ENCODE results near the gene PAPLN. TPM values are rescaled to one million over a fixed set of nuclear protein-coding genes. Genes with fewer than 3 reads are reported as not detected.

The PAPLN gene
- total RNA-seq, 2 experiments from 2014 or later, result 0.30 to 0.46 TPM

DNA sequence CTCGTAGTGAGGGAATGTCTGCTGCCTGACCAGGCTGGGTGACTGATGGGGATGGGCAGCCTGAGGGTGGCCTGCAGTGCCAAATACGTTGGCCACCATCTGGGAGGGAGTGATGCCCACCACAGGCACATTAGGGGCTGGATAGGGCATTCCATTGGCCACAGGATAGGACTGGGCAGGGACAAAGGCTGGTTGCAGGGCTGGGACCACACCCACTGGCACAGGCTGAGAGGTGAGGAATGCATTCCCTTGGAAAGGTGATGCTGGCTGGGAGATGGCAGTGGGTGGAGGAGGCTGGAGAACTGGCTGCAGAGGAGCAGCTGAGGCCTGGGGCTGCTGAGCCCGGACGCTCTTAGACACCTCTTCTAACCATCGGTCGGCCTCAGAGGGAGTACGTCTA lies 39.5 kb downstream of the PAPLN start:
- Mint-ChIP-seq H3K9me3 (no peaks in the 10 kb centered on the region), H3K36me3 (ENCODE audit: low read depth) (peaks cover 30% of the 10 kb centered on the region), H3K4me3 (no peak overlapping the region), H3K4me1 (peaks cover 4% of the 10 kb centered on the region), H3K27ac (no peak overlapping the region), H3K27me3 (no peaks in the 10 kb centered on the region)
- DNase-seq, result no peak
- POLR2A ChIA-PET, result no interaction called here
- CTCF ChIA-PET, result interaction anchor here (1.1 kb wide), 1 partner anchor 15 kb away, joined by 4 read pairs; no protein-coding TSS in a partner anchor

DNA sequence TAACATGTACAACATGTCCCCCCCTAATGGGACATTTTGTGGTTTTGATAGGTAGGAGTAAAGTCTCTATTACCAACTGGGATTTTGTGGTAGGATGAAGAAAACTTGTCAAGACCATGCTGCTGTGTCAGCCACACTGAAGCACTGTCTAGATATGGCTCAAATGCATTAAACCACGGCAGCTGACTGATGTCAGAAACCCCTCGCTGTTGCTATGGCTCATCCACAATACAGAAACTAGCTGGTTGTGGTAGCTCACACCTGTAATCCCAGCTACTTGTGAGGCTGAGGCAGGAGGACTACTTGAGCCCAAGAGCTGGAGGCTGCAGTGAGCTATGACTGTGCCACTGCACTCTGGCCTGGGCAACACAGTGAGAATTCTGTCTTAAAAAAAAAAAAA lies 40.1 kb downstream of the PAPLN start:
- peaks cover 35% of the 10 kb centered on the region for H3K36me3 Mint-ChIP-seq (ENCODE audit: low read depth)
- ChIA-PET CTCF (interaction anchor here (0.6 to 1.1 kb wide), 2 partner anchors 15 to 320 kb away, joined by 3 to 4 read pairs; no protein-coding TSS in a partner anchor), POLR2A (no interaction called here)
- no peaks in the 10 kb centered on the region for H3K9me3 Mint-ChIP-seq
- no peak overlapping the region for H3K27ac Mint-ChIP-seq
- H3K4me1 Mint-ChIP-seq, result peaks cover 10% of the 10 kb centered on the region
- no peaks in the 10 kb centered on the region for H3K27me3 Mint-ChIP-seq
- H3K4me3 Mint-ChIP-seq, result no peak overlapping the region
- DNase-seq, result no peak

DNA sequence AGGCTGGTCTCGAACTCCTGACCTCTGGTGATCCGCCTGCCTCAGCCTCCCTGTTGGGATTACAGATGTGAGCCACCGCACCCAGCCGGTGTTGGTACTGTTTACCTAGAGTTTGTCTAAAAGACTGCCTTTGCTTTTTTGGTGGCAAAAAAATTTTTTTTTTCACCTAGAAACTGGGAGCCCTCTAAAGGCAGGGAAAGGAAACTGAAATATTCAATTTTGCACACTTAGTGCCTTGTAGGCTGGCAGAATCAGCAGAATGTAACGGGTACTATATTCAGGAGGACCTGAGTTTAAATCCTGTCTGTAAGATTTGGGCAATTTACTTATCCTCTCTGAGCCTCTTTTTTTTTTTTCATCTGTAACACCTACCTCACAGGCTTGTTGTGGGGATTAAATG lies 43.6 kb downstream of the PAPLN start:
- H3K27me3 Mint-ChIP-seq, result no peaks in the 10 kb centered on the region
- H3K4me3 Mint-ChIP-seq, result no peak overlapping the region
- DNase-seq, result no peak
- peaks cover 14% of the 10 kb centered on the region for H3K4me1 Mint-ChIP-seq
- peaks cover 48% of the 10 kb centered on the region for H3K36me3 Mint-ChIP-seq (ENCODE audit: low read depth)
- H3K9me3 Mint-ChIP-seq, result no peaks in the 10 kb centered on the region
- H3K27ac Mint-ChIP-seq, result no peak overlapping the region
- CTCF ChIA-PET, result no interaction called here
- POLR2A ChIA-PET, result no interaction called here

DNA sequence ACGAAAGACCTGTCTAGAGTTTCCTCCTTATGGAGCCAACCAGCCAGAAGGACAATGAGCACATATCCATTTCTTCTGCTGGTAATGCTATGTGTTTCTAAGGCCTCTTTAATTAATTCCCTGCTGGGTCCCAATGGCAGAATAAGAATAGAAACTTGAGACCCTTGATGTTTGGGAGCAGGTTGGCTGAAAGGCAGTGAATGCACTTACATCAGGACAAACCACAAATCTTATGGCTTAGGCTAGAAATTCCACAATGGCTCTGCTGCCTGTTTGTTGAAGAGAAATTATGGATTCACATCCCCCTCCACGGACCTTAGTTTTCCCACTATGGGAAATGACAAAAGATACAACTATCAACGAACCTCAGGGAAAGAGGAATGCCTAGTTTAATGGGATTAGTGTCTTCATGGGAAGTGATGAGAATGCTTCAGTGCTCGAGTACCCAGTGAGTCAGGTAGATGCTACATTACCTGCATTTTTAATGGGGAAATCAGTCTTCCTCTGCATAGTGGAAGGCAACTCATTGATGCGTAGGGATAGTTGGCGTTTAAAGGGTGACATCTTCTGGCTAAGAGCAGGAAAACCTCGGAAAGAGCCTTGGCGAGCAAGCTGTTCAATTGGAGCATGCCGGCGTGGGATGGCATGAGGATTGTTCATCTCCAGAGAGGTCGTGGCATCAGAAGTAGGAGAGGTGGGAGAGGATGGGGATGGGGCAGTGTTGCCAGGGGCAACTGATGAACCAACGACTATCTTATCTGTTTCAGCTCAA lies 46.5 kb downstream of the PAPLN start:
- Mint-ChIP-seq H3K4me1 (peaks cover 14% of the 10 kb centered on the region), H3K9me3 (no peaks in the 10 kb centered on the region), H3K27me3 (no peaks in the 10 kb centered on the region), H3K27ac (no peak overlapping the region), H3K36me3 (ENCODE audit: low read depth) (peaks cover 41% of the 10 kb centered on the region), H3K4me3 (no peak overlapping the region)
- DNase-seq, result no peak
- ChIA-PET POLR2A (no interaction called here), CTCF (no interaction called here)

DNA sequence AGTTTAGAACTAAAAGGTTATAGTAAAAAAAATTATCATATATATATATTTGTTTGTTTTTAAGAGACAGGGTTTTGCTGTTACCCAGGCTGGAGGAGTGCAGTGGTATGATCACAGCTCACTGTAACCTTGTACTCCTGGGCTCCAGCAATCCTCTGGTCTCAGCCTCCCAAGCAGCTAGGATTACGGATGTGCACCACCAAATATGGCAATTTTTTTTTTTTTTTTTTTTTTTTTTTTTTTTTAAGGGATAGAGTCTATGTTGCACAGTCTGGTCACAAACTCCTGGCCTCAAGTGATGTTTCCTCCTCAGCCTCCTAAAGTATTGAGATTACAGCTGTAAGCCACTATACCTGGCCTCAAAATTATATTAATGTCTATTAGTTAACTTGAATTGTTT lies 48.7 kb downstream of the PAPLN start:
- no peak overlapping the region for H3K4me3 Mint-ChIP-seq
- no peaks in the 10 kb centered on the region for H3K9me3 Mint-ChIP-seq
- H3K4me1 Mint-ChIP-seq, result peaks cover 33% of the 10 kb centered on the region
- ChIA-PET POLR2A (no interaction called here), CTCF (no interaction called here)
- no peaks in the 10 kb centered on the region for H3K27me3 Mint-ChIP-seq
- H3K27ac Mint-ChIP-seq, result no peak overlapping the region
- H3K36me3 Mint-ChIP-seq (ENCODE audit: low read depth), result peaks cover 30% of the 10 kb centered on the region
- no peak for DNase-seq

DNA sequence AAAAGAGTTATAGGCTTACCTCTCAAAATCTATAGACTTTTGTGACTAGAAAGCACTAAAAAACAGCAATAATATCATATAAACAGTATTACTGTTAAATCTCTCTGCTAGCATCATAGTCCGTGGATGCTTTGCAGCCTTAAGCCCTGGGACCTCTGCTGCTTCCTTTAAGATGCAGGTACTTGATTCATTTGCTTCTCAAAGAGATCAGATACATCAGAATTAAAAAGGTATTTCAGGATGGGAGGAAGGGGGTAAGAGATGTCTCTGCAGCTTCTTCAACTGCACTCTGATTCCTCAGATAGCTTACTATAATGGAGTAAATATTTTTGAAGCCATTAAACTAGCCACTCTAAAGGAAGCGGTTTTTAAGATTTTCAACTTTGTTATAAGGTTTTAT lies 49.3 kb downstream of the PAPLN start:
- peaks cover 31% of the 10 kb centered on the region for H3K36me3 Mint-ChIP-seq (ENCODE audit: low read depth)
- no peak overlapping the region for H3K4me3 Mint-ChIP-seq
- DNase-seq, result no peak
- H3K27ac Mint-ChIP-seq, result no peak overlapping the region
- peaks cover 31% of the 10 kb centered on the region for H3K4me1 Mint-ChIP-seq
- H3K9me3 Mint-ChIP-seq, result no peaks in the 10 kb centered on the region
- ChIA-PET POLR2A (no interaction called here), CTCF (no interaction called here)
- H3K27me3 Mint-ChIP-seq, result no peaks in the 10 kb centered on the region

DNA sequence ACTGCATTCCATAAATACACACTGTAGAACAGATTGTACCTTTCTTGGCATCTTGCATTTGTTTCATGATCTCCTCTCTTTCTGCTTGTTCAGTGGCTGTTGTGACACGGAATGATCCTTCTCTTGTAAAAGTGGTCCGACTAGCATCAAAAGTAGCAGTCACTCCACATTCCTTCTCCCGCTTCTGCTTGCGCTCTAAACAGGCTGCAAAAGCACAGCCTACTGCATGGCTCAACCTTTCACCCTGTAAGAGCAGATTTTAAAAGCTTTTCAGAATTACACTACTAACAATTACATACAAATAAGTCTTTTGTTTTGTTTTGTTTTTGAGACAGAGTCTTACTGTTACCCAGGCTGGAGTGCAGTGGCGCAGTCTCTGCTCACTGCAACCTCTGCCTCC lies 49.8 kb downstream of the PAPLN start:
- Mint-ChIP-seq H3K27me3 (no peaks in the 10 kb centered on the region), H3K27ac (no peak overlapping the region), H3K9me3 (no peaks in the 10 kb centered on the region), H3K36me3 (ENCODE audit: low read depth) (peaks cover 31% of the 10 kb centered on the region), H3K4me3 (no peak overlapping the region), H3K4me1 (peaks cover 26% of the 10 kb centered on the region)
- POLR2A ChIA-PET, result no interaction called here
- DNase-seq, result no peak
- CTCF ChIA-PET, result interaction anchor here (0.8 to 1.3 kb wide), 3 partner anchors 8 to 39 kb away, joined by 3 read pairs; no protein-coding TSS in a partner anchor

DNA sequence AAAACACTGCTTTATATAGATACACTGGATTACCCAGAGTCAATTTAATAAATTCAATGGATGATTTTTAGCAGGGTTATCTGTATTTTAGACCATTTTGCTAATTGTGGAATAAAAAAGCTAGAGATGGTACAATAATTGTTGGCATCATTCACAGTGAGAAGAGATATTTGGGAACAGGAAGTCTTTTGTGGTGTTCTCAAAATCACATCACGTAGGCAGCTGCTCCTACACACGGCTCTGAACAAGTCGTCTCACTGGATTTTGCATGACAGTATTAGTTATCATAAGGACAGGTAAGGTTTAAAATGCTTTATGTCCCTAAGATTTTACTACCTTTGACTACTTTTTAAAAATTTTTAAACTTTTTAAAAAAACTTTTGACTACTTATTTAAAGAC lies 52.0 kb downstream of the PAPLN start:
- H3K27me3 Mint-ChIP-seq, result no peaks in the 10 kb centered on the region
- CTCF ChIA-PET, result interaction anchor here (0.6 to 0.7 kb wide), 3 partner anchors 11 to 852 kb away, joined by 3 read pairs; no protein-coding TSS in a partner anchor
- no peak overlapping the region for H3K27ac Mint-ChIP-seq
- no peak for DNase-seq
- peaks cover 28% of the 10 kb centered on the region for H3K36me3 Mint-ChIP-seq (ENCODE audit: low read depth)
- POLR2A ChIA-PET, result no interaction called here
- H3K4me1 Mint-ChIP-seq, result peaks cover 23% of the 10 kb centered on the region
- H3K9me3 Mint-ChIP-seq, result no peaks in the 10 kb centered on the region
- H3K4me3 Mint-ChIP-seq, result no peak overlapping the region

DNA sequence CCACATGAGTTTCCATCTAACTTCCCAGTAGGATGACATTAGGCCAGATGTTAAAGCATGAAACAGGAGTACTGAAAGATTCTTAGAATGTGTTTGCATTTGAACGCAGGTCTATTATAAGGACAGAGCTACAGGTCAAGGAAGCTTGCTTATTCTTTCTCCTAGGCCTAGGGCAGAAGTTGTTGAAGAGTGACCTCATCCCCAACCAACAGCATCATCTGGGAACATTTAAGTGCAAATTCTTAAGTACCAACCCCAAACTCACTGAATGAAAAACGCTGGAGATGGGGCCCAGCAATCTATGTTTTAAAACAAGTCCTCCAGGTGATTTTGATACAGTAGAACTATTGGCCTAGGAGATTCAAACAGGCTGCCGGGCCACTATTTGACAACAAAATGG lies 52.4 kb downstream of the PAPLN start:
- Mint-ChIP-seq H3K27ac (no peak overlapping the region), H3K27me3 (no peaks in the 10 kb centered on the region), H3K4me3 (no peak overlapping the region), H3K4me1 (peaks cover 23% of the 10 kb centered on the region), H3K9me3 (no peaks in the 10 kb centered on the region), H3K36me3 (ENCODE audit: low read depth) (peaks cover 28% of the 10 kb centered on the region)
- ChIA-PET CTCF (no interaction called here), POLR2A (no interaction called here)
- DNase-seq, result no peak

DNA sequence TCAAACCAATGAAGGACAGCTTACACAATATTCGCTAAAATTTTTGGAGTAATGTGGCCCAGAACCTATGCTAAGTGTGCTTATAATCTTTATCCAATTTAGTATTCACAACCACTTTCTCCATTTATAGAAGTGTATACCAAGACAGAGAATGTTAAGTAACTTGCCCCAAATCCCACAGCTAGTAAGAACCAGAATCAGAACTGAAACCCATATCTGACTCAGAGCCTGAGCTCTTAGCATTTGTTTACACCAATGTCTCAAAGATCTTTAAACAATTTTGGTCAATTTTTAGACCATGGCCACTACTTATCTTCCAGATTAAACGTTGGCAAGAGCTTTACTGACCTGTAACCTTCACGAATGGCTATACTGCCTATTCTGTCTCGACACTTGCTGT lies 53.0 kb downstream of the PAPLN start:
- POLR2A ChIA-PET, result no interaction called here
- H3K27me3 Mint-ChIP-seq, result no peaks in the 10 kb centered on the region
- H3K4me1 Mint-ChIP-seq, result peaks cover 23% of the 10 kb centered on the region
- no peak overlapping the region for H3K4me3 Mint-ChIP-seq
- peaks cover 27% of the 10 kb centered on the region for H3K36me3 Mint-ChIP-seq (ENCODE audit: low read depth)
- no peak overlapping the region for H3K27ac Mint-ChIP-seq
- no peak for DNase-seq
- H3K9me3 Mint-ChIP-seq, result no peaks in the 10 kb centered on the region
- CTCF ChIA-PET, result no interaction called here

DNA sequence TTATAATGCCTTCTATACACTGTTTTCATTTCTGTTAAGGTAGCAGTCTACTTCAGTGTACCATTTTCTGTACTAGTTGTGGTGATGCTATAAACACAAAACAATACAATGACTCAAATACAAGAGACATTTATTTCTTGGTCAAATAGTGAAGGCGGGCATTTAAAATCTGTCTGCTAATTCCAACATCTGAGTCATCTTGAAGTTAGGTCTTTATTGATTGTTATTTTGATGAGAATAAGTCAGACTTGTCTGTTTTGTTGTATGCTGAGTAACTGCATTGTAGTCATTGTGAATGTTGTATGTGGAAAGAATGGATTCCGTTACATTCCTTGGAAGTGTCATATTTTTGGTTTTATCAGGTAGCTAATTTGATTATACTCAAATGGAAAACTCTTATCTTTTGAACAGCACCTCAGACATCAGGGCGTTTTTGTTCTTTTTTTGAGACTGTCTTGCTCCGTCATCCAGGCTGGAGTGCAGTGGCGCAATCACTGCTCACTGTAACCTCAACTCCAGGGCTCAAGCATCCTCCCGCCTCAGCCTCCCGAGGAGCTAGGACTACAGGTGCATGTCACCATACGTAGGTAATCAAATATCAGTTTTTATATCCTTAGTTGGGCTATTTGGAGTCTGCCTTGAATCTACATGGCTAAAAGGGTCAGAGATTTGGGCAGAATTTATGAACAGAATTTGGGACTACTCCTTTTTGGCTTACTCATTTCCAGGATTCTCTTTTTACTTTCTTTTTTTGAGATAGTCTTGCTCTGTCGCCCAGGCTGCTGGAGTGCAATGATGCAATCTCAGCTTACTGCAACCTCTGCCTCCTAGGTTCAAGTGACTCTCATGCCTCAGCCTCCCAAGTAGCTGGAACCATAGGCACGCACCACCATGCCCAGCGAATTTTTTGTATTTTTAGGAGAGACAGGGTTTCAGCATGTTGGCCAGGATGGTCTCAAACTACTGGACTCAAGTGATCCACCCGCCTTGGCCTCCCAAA lies 56.8 kb downstream of the PAPLN start:
- no peaks in the 10 kb centered on the region for H3K9me3 Mint-ChIP-seq
- H3K4me1 Mint-ChIP-seq, result peaks cover 20% of the 10 kb centered on the region
- no peak for DNase-seq
- H3K36me3 Mint-ChIP-seq (ENCODE audit: low read depth), result peaks cover 21% of the 10 kb centered on the region
- CTCF ChIA-PET, result interaction anchor here (0.5 to 1.3 kb wide), 7 partner anchors 12 to 197 kb away, joined by 3 to 6 read pairs (median 3); partner anchors contain the start of gene RIOX1
- POLR2A ChIA-PET, result no interaction called here
- no peak overlapping the region for H3K4me3 Mint-ChIP-seq
- no peaks in the 10 kb centered on the region for H3K27me3 Mint-ChIP-seq
- H3K27ac Mint-ChIP-seq, result no peak overlapping the region

DNA sequence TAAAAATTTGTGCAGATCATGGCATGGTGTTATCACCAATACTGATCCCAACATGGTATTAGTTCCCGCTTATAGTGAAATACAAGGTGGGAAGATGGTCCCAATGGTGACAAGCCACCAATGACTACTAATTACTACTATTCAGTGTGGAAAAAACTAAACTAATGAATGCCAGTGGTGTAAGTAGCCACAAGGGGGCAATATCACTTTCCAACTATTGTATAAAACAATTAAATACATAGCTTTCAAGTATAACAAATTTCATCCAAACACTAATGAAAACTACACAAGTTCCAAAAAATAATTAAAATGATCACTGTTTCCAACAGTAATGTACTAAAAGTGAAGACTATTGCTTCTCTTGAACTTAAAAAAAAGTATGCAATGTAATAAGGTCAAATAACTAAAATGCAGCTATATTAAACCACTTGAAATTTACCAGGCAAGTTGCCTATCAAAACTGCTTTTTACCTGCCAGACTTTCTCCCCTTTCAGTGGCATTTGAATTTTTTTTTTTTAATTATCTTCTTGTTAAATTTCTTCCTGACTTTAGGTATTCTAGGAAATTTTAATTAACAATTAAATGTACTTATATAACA lies 58.0 kb downstream of the PAPLN start:
- H3K27ac Mint-ChIP-seq, result no peak overlapping the region
- POLR2A ChIA-PET, result no interaction called here

DNA sequence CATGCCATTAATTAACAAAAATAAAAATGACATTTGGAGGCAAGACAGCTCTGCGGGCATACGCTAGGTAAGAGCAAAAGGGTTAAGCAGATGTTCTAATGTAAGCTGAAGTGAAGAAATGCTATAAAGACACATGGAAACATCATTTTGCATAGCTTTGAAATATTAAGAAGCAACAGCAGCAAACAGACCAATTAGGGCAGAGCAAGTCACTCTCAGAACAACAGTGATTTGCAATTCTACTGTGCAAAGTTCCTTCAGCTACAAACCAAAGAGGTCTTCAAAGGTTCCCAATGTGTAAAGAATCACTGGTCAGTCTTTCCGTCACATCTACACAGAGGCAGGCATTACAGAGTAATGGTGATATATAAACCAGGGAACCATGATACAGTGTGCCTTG lies 68.2 kb downstream of the PAPLN start:
- POLR2A ChIA-PET, result no interaction called here
- peaks cover 3% of the 10 kb centered on the region for H3K4me1 Mint-ChIP-seq
- H3K36me3 Mint-ChIP-seq (ENCODE audit: low read depth), result peaks cover 4% of the 10 kb centered on the region
- CTCF ChIA-PET, result interaction anchor here (0.7 to 1.0 kb wide), 3 partner anchors 11 to 207 kb away, joined by 3 to 4 read pairs (median 3); no protein-coding TSS in a partner anchor
- DNase-seq, result no peak
- no peak overlapping the region for H3K4me3 Mint-ChIP-seq
- no peak overlapping the region for H3K27ac Mint-ChIP-seq
- H3K27me3 Mint-ChIP-seq, result no peaks in the 10 kb centered on the region
- no peaks in the 10 kb centered on the region for H3K9me3 Mint-ChIP-seq

More for the DNA sequence above, 58.0 kb downstream of the PAPLN start:
- DNase-seq, result peak; percentile 32
- Mint-ChIP-seq H3K27me3 (no peaks in the 10 kb centered on the region), H3K9me3 (no peaks in the 10 kb centered on the region), H3K4me1 (peaks cover 9% of the 10 kb centered on the region), H3K36me3 (ENCODE audit: low read depth) (peaks cover 22% of the 10 kb centered on the region), H3K4me3 (no peak overlapping the region)
- CTCF ChIA-PET, result interaction anchor here (0.5 to 1.4 kb wide), 13 partner anchors 9 to 876 kb away, joined by 3 to 6 read pairs (median 3); partner anchors contain the start of genes NUMB and RIOX1

Measured in activated CD4-positive, alpha-beta T cell treated with anti-CD3 and anti-CD28 coated beads, Interleukin-2, amount 10 ng/mL, durations not matched to agents 7 days and 5 days (primary cell).